Astrocyte (in vitro differentiated cells and primary cell): ENCODE results near the gene WDR1.

Experiments
- CTCF ChIP-seq: IDR thresholded peaks from 2 replicates; pipeline ENCODE4 v1.5.1; 2011; ENCODE audit warnings: low read depth, mild to moderate bottlenecking, inconsistent platforms, low read length, moderate library complexity; ENCODE audit not compliant: insufficient read depth
- EZH2 ChIP-seq: IDR thresholded peaks from 2 replicates; pipeline ENCODE4 v1.6.1; 2012; ENCODE audit warnings: mild to moderate bottlenecking, low read length, inconsistent platforms; ENCODE audit not compliant: insufficient read depth

- TF ChIP-seq EZH2 (no peak), CTCF (no peak)
Measured at GRCh38 chr4:10045481-10045880, 71.1 kb downstream of the WDR1 start.
